GM18520 (cell line): ENCODE measurements around the gene CHRNA4.
"Not testable (repeated sequence)": the region's sequence is repeated elsewhere in the genome, so short reads cannot be mapped to it uniquely, and the experiment has no call there.

Experiments used
- ATAC-seq: cut with Tn5 transposase; IDR thresholded peaks from one replicate; pipeline ENCODE4 v1.9.1; 2021; ENCODE audit not compliant: unreplicated experiment

The CHRNA4 gene

GRCh38 chr20:63398744-63399514 is 37.8 kb upstream of the CHRNA4 start:
- no peak for ATAC-seq

GRCh38 chr20:63397946-63398450 is 36.8 kb upstream of the CHRNA4 start:
- ATAC-seq, result no peak

DNA sequence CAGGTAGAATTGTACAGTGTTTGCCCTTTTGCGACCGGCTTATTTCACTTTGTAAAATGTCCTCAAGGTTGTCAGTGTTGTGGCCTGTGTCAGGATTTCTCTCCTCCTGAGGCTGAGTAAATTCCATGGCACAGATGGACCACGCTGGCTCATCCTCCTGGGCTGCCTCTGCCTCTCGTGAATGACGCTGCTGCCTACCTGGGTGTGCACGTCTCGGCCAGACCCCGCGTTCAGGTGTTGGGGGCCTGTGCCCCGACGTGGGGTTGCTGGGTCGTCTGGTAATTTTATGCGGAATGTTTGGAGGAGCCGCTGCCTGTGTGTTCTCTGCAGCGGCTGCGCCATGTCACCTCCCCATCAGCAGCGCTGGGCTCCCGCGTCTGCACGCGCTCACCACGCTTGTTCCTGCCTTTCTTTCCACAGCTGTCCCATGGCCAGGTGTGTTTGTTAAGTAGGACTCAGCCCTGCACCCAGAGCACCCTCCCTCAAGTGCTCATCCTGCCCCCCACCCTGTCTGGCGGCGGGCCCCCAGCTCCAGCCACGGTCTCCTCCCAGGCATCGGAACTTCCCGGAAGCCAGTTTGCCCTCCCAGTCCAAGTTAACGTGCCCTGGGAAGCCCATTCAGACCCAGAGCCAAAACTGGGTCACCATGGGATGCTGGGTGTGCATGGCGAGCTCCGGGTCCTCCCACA is 36.1 kb upstream of the CHRNA4 start:
- no peak for ATAC-seq

- ATAC-seq, result no peak
These were observed 35.2 kb upstream of the CHRNA4 start for GRCh38 chr20:63396300-63396699.

GRCh38 chr20:63395723-63396122 is 34.6 kb upstream of the CHRNA4 start:
- no peak for ATAC-seq

- no peak for ATAC-seq
These were observed 33.8 kb upstream of the CHRNA4 start for GRCh38 chr20:63394920-63395455.

GRCh38 chr20:63394069-63394919 is 33.1 kb upstream of the CHRNA4 start:
- ATAC-seq, result no peak

- ATAC-seq, result no peak
These were observed 32.4 kb upstream of the CHRNA4 start for GRCh38 chr20:63393566-63393965.

- ATAC-seq, result no peak
These were observed 31.6 kb upstream of the CHRNA4 start for GRCh38 chr20:63392465-63393365.

- no peak for ATAC-seq
These were observed 26.8 kb upstream of the CHRNA4 start for GRCh38 chr20:63387917-63388316.

DNA sequence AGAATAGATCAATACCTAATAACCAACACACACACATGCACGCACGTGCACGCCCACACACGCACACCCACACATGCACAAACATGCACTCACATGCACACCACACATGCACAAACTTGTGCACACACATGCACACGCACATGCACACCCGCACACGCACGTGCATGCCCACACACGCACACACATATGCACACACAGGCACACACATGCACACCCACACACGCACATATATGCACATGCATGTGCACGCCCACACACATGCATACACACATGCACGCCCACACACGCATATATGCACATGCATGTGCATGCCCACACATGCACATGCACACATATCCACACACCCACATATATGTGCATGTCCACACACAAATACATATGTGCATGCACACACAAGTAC is 26.2 kb upstream of the CHRNA4 start:
- no peak for ATAC-seq

GRCh38 chr20:63386491-63386890 is 25.3 kb upstream of the CHRNA4 start:
- no peak for ATAC-seq

GRCh38 chr20:63385819-63386218 is 24.7 kb upstream of the CHRNA4 start:
- no peak for ATAC-seq

DNA sequence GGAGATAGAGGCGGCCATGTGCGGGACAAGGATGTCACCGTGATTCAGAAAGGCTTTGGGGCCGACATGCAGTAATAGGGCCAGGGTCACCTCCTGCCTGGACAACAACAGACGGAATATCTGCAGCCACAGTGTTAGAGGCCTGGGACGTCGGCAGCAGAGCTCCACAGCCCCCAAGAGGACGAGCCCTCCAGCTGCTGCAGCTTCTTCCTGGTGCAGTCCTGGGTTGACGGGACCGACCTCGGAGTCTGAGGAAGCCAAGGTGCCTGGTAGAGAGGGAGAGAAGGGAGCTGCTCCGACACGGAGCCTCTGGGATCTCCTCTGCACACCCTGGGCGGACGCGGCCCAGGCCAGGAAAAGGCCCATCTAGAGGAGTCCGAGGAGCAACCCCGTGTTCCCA is 23.2 kb upstream of the CHRNA4 start:
- no peak for ATAC-seq

DNA sequence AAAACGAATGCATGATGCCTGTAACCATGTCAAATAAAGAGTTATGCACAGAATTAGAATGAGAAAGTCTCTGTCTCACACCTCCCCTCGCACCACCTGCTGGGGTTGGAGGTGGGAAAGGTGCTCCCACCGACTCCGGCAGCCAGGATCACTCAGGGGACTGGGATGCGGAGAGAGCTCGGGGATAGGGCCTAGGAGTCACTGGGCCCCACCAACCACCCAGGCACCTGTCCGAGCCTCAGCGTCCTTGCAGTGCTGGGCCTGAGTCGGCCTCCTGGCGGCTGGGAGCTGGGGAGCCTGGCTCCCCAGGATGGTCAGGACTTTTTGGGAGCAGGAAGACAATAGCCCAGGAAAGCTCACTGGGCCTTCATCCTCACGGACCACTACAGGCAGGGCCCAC is 22.4 kb upstream of the CHRNA4 start:
- no peak for ATAC-seq

GRCh38 chr20:63382551-63383300 is 21.6 kb upstream of the CHRNA4 start:
- no peak for ATAC-seq

DNA sequence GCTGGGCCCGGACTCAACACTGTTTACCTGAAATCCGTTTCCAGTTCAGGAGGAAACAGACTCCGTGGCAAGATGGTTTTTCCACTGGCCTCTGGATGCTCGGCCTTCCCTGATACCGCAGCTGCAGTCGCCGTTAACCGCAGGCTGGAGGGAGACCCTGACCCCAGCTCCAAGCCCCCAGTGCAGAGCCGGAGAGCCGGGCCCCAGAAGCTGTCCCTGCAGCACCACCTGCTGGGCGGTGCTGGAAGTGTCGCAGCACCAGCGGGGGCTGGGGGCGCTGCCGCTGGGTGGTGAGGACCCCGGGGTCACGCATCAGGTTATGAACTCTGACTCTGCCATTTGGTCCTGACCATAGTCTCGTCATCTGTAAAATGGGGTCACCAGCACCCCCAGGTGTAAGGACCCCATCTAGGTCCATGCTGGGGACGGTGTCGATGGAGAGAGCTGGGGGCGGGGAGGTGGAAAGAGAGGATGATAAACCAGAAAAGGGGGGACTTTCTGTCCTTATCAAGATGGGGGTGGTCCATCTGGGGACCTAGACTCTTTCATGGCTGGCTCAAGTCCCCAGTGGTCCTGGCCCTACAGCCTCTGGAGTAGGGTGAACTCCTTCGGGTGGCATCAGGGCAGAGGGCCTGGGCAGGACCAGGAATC is 20.8 kb upstream of the CHRNA4 start:
- ATAC-seq, result no peak

DNA sequence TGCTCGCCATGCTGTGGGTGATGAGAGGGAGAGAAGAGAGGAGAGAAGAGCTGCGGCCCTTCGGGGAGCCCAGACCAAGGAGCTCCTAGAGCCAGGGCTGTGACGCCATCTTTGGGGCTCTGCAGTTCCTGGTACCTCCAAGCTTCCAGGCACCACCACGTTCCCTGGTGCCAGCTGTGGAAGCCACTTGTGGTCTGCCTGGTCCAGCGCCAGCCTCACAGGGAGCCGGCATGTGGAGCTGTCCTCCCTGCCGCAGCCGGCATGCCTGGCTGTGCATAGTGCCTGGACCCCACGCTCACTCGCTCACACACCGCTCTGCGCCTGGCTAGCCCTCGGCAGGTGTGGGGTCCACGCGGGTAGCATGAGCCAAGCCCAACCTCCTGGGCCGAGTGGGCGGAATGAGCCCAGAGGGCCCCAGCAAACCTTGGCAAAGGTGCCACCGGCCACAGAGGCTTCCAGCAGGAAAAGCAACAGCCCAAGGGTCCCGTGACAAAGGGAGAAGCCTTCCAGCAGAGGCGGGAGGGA is 19.3 kb upstream of the CHRNA4 start:
- no peak for ATAC-seq

DNA sequence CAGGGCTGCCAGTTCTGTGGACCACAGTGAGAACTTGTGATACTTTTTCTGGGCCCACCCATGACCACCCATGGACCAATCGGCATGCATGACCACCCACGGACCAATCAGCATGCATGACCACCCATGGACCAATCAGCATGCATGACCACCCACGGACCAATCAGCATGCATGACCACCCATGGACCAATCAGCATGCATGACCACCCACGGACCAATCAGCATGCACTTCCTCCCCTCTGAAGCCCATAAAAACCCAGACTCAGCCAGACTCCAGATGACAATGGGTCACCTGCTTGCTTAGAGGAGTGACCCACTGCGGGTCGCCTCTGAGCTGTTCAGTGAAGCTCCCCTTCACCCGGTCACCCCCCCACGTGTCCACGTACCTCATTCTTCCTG is 18.7 kb upstream of the CHRNA4 start:
- ATAC-seq, result not testable (repeated sequence)
